Adrenal gland (tissue), 12 donors: ENCODE measurements around the gene COQ7. TPM values are rescaled to one million over a fixed set of nuclear protein-coding genes. Genes with fewer than 3 reads are reported as not detected.

Source experiments
- DNase-seq, 7 donors: peaks; one replicate each; pipeline ENCODE4 v3.0.0-alpha.2; 2019 to 2020
- H3K27ac ChIP-seq, 5 donors: fragments of 200-600 bp; sonication (generic) in 4 of 5; 1 replicate in 3 of 5; 2 replicates in 2 of 5; pipeline versions ENCODE4 v1.5.1 to v1.8.0; 2016 to 2020; ENCODE audit warnings: mild to moderate bottlenecking in 1 of 5
- H3K27me3 ChIP-seq: fragments of 200-600 bp; 2 replicates; pipeline ENCODE4 v1.8.0; 2021
- H3K36me3 ChIP-seq, 2 donors: fragments of 200-600 bp; replicated peaks in 1 of 2; 1 replicate in 1 of 2; 2 replicates in 1 of 2; pipeline versions ENCODE4 v1.5.1 to v1.8.0; 2018 to 2022
- H3K4me1 ChIP-seq, 2 donors: fragments of 200-600 bp; replicated peaks in 1 of 2; 1 replicate in 1 of 2; 2 replicates in 1 of 2; pipeline versions ENCODE4 v1.5.1 to v1.8.0; 2018 to 2021
- H3K4me3 ChIP-seq, 4 donors: fragments of 200-600 bp; sonication (generic) in 3 of 4; one replicate each; pipeline ENCODE4 v1.5.1; 2016 to 2018
- H3K9me3 ChIP-seq, 3 donors: fragments of 200-600 bp; sonication (generic) in 1 of 3; replicated peaks in 1 of 3; 1 replicate in 2 of 3; 2 replicates in 1 of 3; pipeline versions ENCODE4 v1.5.1 to v1.8.0; 2016 to 2021
- POLR2A ChIP-seq, 2 donors: fragments of 450-650 bp; IDR thresholded peaks; one replicate each; pipeline ENCODE4 v1.6.1; 2017; ENCODE audit warnings: antibody characterized with exemption in 2 of 2, mild to moderate bottlenecking in 2 of 2, moderate library complexity in 1 of 2
- WGBS, 4 donors: extraction: QIAGEN DNeasy Blood & Tissue Kit in 2 of 4; methylation state at CpG; one replicate each; pipeline versions ENCODE4 v1.1.5 to v1.1.7; 2013 to 2017; 5-methylcytosine and 5-hydroxymethylcytosine counted together
- intact Hi-C, 2 donors: fragments of 100-400 bp; cut with DNase I; formaldehyde crosslinking; loops; one replicate each; pipeline versions ENCODE4 v1.14.1 to v1.15.0; 2022 to 2023
- polyA plus RNA-seq, 3 donors: library from polyadenylated mRNA; stranded (reverse); fragments of 200-250 nt in 2 of 3; fragments of 350-450 nt in 1 of 3; fragmentation: Illumina TruSeq in 1 of 3; extraction: RNeasy Lipid Tissue Mini Kit (QIAGEN cat#74804) in 1 of 3; gene quantifications; one replicate each; pipeline ENCODE4 v1.2.3, GENCODE V29; 2013 to 2014
- total RNA-seq, 9 donors: library from RNA; depleted of rRNA in 4 of 9; stranded (reverse); fragments of >200 nt in 4 of 9; fragments of 120-200 nt in 1 of 9; fragmentation: NEBNext Ultra II Directional in 1 of 9; extraction: Animal tissue kit (Norgen Biotek cat#: 25700) in 1 of 9; gene quantifications; one replicate each; pipeline versions ENCODE4 v1.1.0 to v1.2.4, GENCODE V29; 2013 to 2023
- TF ChIP-seq, protein P1 (sequence below), 6 experiments: fragments of 450-650 bp in 4 of 6; fragments of 200-600 bp in 2 of 6; sonication (generic) in 1 of 6; IDR thresholded peaks; 1 replicate in 5 of 6; 2 replicates in 1 of 6; pipeline versions ENCODE4 v1.5.1 to v1.8.0; 2016 to 2021; ENCODE audit warnings: antibody characterized with exemption in 6 of 6, mild to moderate bottlenecking in 2 of 6, moderate library complexity in 1 of 6
- donor health status: healthy with polysubstance abuse.
- donor health status: Bipolar disorder and iron deficiency.
- donor health status: DM: yes; HTN: yes; CAD: no.
- donor health status: DM: no; HTN: no; CAD: no.
- donor health status: DM: no; HTN: no; CAD: no.
- donor health status: DM: yes; HTN: yes; CAD: no.

The COQ7 gene
- total and polyA plus RNA-seq, 12 donors: 14.9 to 41.8 (median 24.8) TPM

DNA sequence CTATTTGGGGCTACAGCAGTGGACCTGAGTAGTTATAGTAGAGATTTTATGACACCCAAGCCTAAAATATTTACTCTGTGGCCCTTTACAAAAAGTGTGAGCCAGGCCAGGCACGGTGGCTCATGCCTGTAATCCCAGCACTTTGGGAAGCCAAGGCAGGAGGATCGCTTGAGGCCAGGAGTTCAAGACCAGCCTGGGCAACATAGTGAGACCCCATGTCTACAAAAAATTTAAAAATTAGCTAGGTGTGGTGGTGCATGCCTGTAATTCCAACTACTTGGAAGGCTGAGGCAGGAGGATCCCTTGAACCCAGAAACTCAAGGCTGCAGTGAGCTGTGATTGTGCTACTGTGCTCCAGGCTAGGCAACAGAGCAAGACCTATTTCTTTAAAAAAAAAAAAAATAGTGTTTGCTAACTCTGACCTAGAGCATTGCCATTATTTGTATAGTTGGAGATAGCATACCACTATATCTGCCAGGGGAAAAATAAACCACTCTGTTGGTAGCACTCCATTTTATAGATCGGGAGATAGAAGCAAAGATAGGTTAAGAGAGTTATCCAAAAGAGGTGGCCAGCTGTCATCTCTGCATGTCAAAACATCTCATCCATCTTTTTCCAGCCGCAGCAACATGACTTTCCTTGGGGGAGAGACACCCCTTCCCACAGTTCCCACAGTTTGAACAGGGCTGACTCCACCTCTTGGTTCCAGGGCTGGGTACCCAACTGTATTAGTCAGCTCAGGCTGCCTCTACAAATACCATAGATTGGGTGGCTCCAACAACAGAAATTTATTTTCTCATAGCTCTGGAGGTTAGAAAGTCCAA, 43.3 kb downstream of the COQ7 start:
- no peaks in the 10 kb centered on the region for H3K9me3 ChIP-seq
- DNase-seq: no peak
- peaks cover 10 to 13% of the 10 kb centered on the region in 2 donors for H3K4me1 ChIP-seq
- intact Hi-C loops: no loop called here
- H3K27me3 ChIP-seq: no peaks in the 10 kb centered on the region
- 89 to 98% (median 94%) methylated on average over 4 of the region's 4 CpGs for WGBS, 4 donors
- TF ChIP-seq, protein P1, sequence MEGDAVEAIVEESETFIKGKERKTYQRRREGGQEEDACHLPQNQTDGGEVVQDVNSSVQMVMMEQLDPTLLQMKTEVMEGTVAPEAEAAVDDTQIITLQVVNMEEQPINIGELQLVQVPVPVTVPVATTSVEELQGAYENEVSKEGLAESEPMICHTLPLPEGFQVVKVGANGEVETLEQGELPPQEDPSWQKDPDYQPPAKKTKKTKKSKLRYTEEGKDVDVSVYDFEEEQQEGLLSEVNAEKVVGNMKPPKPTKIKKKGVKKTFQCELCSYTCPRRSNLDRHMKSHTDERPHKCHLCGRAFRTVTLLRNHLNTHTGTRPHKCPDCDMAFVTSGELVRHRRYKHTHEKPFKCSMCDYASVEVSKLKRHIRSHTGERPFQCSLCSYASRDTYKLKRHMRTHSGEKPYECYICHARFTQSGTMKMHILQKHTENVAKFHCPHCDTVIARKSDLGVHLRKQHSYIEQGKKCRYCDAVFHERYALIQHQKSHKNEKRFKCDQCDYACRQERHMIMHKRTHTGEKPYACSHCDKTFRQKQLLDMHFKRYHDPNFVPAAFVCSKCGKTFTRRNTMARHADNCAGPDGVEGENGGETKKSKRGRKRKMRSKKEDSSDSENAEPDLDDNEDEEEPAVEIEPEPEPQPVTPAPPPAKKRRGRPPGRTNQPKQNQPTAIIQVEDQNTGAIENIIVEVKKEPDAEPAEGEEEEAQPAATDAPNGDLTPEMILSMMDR (IDR thresholded peaks at IDR 0.05): no peak
- TF ChIP-seq POLR2A (IDR thresholded peaks at IDR 0.05): no peak
- no peak overlapping the region for H3K27ac ChIP-seq
- H3K36me3 ChIP-seq: peaks cover 0 to 8% of the 10 kb centered on the region in 2 donors
- H3K4me3 ChIP-seq: no peak overlapping the region

DNA sequence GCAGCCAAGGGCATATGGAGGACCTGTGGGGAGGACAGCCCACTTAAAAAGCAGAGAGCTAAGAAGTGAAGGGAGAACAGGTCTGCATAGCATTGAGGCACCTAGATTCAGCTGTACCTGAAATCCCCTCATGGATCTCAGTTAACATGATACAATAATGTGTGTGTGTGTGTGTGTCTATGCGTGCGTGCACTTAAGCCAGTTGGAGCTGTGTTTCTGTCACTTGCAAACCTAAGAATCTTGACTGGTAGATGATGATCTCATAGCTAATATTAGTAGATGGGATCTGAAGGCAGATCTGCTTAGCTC, 44.6 kb downstream of the COQ7 start:
- H3K27me3 ChIP-seq: no peaks in the 10 kb centered on the region
- intact Hi-C loops: no loop called here
- DNase-seq: no peak

DNA sequence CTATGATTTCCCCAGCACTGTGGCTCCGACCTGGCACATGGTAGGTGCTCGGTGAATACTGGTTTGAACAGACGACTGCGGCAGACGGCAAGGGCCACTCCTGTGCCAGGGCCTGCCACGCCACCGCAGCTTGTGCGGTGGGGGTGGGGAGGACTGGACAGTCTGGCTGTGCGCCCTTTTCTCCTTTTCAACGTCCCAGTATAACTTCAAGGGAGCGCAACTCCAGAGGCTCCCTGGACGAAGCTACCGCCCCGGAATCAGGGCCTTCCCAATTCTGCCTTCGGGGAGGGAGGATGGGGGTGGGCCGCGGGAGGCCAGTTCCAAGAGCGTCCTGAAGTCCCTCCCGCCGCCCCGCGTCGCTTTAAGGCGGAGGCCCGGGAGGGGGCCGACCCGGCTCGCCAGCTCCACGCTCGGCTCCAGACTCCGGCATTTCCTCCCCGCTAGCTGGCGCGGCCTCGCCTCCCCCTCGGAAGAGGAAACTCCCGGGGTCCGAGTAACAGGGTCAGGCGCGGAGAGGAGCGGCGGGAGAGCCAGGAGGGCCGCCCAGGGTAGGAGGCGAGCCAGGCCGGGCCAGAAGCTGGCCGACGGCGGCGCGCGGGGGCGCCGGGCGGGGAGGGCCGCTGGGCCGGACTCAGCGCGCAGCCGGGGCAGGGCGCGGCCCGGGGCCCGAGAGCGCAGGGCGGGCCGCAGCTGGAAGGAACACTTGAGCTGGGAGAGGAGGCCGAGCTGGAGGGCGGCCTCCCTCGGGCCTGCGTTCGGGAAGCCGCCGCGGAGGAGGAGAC, 46.4 kb downstream of the COQ7 start, which contains the start of gene ITPRIPL2:
Gene ITPRIPL2 (plus strand): TSS at position 388 of the 782 bp plus-strand sequence. CDS start 498 bp downstream, outside the sequence.
- intact Hi-C loops: no loop called here
- DNase-seq: peak; percentile 84 to 95 (median 93)
- WGBS, 4 donors: 0 to 2% (median 1%) methylated on average over 6 to 74 of the region's 74 CpGs
- H3K9me3 ChIP-seq: no peaks in the 10 kb centered on the region
- H3K36me3 ChIP-seq: peaks cover 0 to 11% of the 10 kb centered on the region in 2 donors
- no peaks in the 10 kb centered on the region for H3K27me3 ChIP-seq
- peak within 1 kb of the TSS; percentile 82 to 99 (median 95) for H3K27ac ChIP-seq
- H3K4me1 ChIP-seq: peaks cover 39 to 44% of the 10 kb centered on the region in 2 donors
- peak within 1 kb of the TSS in 3 of 4 donors; percentile 16 to 89 (median 58) for H3K4me3 ChIP-seq
- TF ChIP-seq POLR2A (IDR thresholded peaks at IDR 0.05): peak; percentile 50 to 88
- TF ChIP-seq, protein P1 (IDR thresholded peaks at IDR 0.05): peak in 2 of 6 experiments; percentile 25 to 30

More for the DNA sequence above, 44.6 kb downstream of the COQ7 start:
- TF ChIP-seq POLR2A (IDR thresholded peaks at IDR 0.05): no peak
- TF ChIP-seq, protein P1 (IDR thresholded peaks at IDR 0.05): no peak
- no peak overlapping the region for H3K4me3 ChIP-seq
- 85 to 94% (median 90%) methylated on average over 2 of the region's 2 CpGs for WGBS, 4 donors
- peaks cover 0 to 11% of the 10 kb centered on the region in 2 donors for H3K36me3 ChIP-seq
- H3K27ac ChIP-seq: no peak overlapping the region
- no peaks in the 10 kb centered on the region for H3K9me3 ChIP-seq
- peaks cover 22 to 27% of the 10 kb centered on the region in 2 donors for H3K4me1 ChIP-seq
